Trophoblast cell (in vitro differentiated cells and primary cell): Measurements from ENCODE around the gene ZNF93. TPM values are rescaled to one million over a fixed set of nuclear protein-coding genes. Genes with fewer than 3 reads are reported as not detected.
A peak's percentile ranks its signal among the peaks of the same experiment; 100 is the strongest.
"Not testable (repeated sequence)": the region's sequence is repeated elsewhere in the genome, so short reads cannot be mapped to it uniquely, and the experiment has no call there.

Experiments used
- DNase-seq, 2 donors: peaks; one replicate each; pipeline ENCODE4 v3.0.0-alpha.2; 2016
- H2AFZ ChIP-seq: 2 replicates; pipeline ENCODE4 v1.6.1; 2013; ENCODE audit warnings: low read length, moderate library complexity, mild to moderate bottlenecking; ENCODE audit not compliant: insufficient read depth, poor library complexity
- H2AK5ac ChIP-seq: 2 replicates; pipeline ENCODE4 v1.6.1; 2013; ENCODE audit warnings: mild to moderate bottlenecking, low read length
- H2BK120ac ChIP-seq: 2 replicates; pipeline ENCODE4 v1.6.1; 2013; ENCODE audit warnings: low read length, mild to moderate bottlenecking, moderate library complexity; ENCODE audit not compliant: insufficient read depth, poor library complexity
- H2BK12ac ChIP-seq: 2 replicates; pipeline ENCODE4 v1.6.1; 2013; ENCODE audit warnings: mild to moderate bottlenecking, low read length, moderate library complexity
- H2BK5ac ChIP-seq: 2 replicates; pipeline ENCODE4 v1.6.1; 2013; ENCODE audit warnings: low read length, low read depth, moderate library complexity, mild to moderate bottlenecking; ENCODE audit not compliant: poor library complexity
- H3K14ac ChIP-seq: 2 replicates; pipeline ENCODE4 v1.6.1; 2013; ENCODE audit warnings: mild to moderate bottlenecking, low read length
- H3K18ac ChIP-seq: 2 replicates; pipeline ENCODE4 v1.6.1; 2013; ENCODE audit warnings: mild to moderate bottlenecking, low read length
- H3K23ac ChIP-seq: 2 replicates; pipeline ENCODE4 v1.6.1; 2013; ENCODE audit warnings: low read length
- H3K27ac ChIP-seq: 2 replicates; pipeline ENCODE4 v1.5.1; 2013; ENCODE audit warnings: low read depth, mild to moderate bottlenecking, inconsistent platforms, low read length, moderate library complexity
- H3K27me3 ChIP-seq: 2 replicates; pipeline ENCODE4 v1.6.1; 2013; ENCODE audit warnings: inconsistent platforms, mild to moderate bottlenecking, low read length, moderate library complexity; ENCODE audit not compliant: insufficient read depth
- H3K36me3 ChIP-seq, 2 experiments: 1 replicate in 1 of 2; 2 replicates in 1 of 2; pipeline ENCODE4 v1.6.1; 2013; ENCODE audit warnings: low read length in 2 of 2, mild to moderate bottlenecking in 2 of 2, moderate library complexity in 1 of 2; ENCODE audit not compliant: insufficient read depth in 2 of 2, control insufficient read depth in 1 of 2
- H3K4ac ChIP-seq: 2 replicates; pipeline ENCODE4 v1.6.1; 2013; ENCODE audit warnings: low read depth, mild to moderate bottlenecking, low read length, moderate library complexity
- H3K4me1 ChIP-seq, 2 experiments: 1 replicate in 1 of 2; 2 replicates in 1 of 2; pipeline ENCODE4 v1.6.1; 2013; ENCODE audit warnings: low read length in 2 of 2, mild to moderate bottlenecking in 2 of 2, moderate library complexity in 1 of 2; ENCODE audit not compliant: insufficient read depth in 2 of 2, control insufficient read depth in 1 of 2
- H3K4me2 ChIP-seq: 2 replicates; pipeline ENCODE4 v1.6.1; 2013; ENCODE audit warnings: inconsistent platforms, mild to moderate bottlenecking, low read length, moderate library complexity
- H3K4me3 ChIP-seq: 2 replicates; pipeline ENCODE4 v1.5.1; 2013; ENCODE audit warnings: mild to moderate bottlenecking, low read depth, low read length, inconsistent platforms
- H3K79me1 ChIP-seq: one replicate; pipeline ENCODE4 v1.6.1; 2013; ENCODE audit warnings: low read length
- H3K79me2 ChIP-seq: 2 replicates; pipeline ENCODE4 v1.6.1; 2013; ENCODE audit warnings: low read length, mild to moderate bottlenecking; ENCODE audit not compliant: control insufficient read depth, insufficient read depth, poor library complexity
- H3K9ac ChIP-seq: 2 replicates; pipeline ENCODE4 v1.6.1; 2013; ENCODE audit warnings: mild to moderate bottlenecking, low read length
- H3K9me3 ChIP-seq: 2 replicates; pipeline ENCODE4 v1.6.1; 2013; ENCODE audit warnings: low read depth, mild to moderate bottlenecking, control low read depth, inconsistent platforms, low read length; ENCODE audit not compliant: insufficient read depth
- H4K12ac ChIP-seq: 2 replicates; pipeline ENCODE4 v1.6.1; 2013; ENCODE audit warnings: low read depth, mild to moderate bottlenecking, low read length, moderate library complexity
- H4K8ac ChIP-seq: 2 replicates; pipeline ENCODE4 v1.6.1; 2013; ENCODE audit warnings: low read depth, mild to moderate bottlenecking, low read length, moderate library complexity
- H4K91ac ChIP-seq: one replicate; pipeline ENCODE4 v1.6.1; 2013; ENCODE audit warnings: low read depth, mild to moderate bottlenecking, low read length, moderate library complexity
- WGBS: extraction: QIAGEN DNeasy Blood & Tissue Kit; methylation state at CpG from one replicate; pipeline ENCODE4 v1.1.7; 2013; ENCODE audit warnings: missing lambda C conversion rate; ENCODE audit not compliant: insufficient read length, insufficient coverage; ENCODE audit errors: extremely low coverage; 5-methylcytosine and 5-hydroxymethylcytosine counted together
- polyA plus RNA-seq: library from polyadenylated mRNA; stranded (reverse); fragments of 200-250 nt; gene quantifications from 2 replicates; pipeline ENCODE4 v1.2.3, GENCODE V29; 2013

Gene ZNF93
- polyA plus RNA-seq, result 38.8 and 40.5 TPM in 2 replicates

DNA sequence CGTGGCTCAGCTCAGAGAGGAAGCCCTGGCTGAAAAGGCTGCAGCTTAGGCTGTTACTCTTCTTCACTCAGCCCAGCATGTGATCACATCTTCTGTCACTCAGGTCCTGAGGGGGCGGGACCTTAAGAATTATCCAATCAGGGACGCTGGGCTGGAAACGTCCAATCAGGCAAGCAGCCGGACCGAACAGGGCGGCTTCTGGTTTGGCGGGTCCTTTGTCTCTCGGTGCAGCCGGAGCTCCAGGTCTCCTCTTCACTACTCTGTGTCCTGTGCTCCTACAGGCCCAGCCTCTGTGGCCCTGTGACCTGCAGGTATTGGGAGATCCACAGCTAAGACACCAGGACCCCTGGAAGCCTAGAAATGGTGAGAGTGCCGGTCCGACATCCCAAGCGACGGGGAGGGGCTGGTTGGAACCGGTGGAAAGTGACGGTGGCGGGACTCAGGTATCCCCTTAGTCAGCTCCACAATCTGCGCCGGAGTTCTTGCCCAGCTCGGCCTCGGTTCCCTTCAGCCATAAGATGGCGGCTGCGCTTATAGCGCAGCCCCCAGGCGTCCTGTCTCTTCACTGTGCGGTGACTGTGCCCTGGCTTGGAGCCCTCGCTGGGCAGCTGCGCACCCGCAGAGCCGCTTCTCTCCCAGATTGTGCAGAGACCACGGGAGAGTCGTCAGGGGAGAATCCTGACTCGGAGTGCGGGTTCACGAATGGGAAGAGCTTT lies at the start of gene ZNF93:
Gene ZNF93, plus strand, starts transcription at position 218 of the 716 bp plus-strand sequence. Its CDS starts 143 bp downstream, at position 361.
- Histone ChIP-seq H2AK5ac (peak within 1 kb of the TSS; percentile 86), H3K27ac (peak within 1 kb of the TSS; percentile 92), H3K18ac (peak within 1 kb of the TSS; percentile 75), H2BK5ac (peak within 1 kb of the TSS; percentile 97), H4K91ac (peak within 1 kb of the TSS; percentile 92), H4K12ac (peak within 1 kb of the TSS; percentile 95), H3K4me3 (peak within 1 kb of the TSS; percentile 92), H3K36me3 (peaks cover 4 to 5% of the 10 kb centered on the region in 2 experiments), H2BK120ac (peak within 1 kb of the TSS; percentile 74), H3K4ac (peak within 1 kb of the TSS; percentile 89), H3K9me3 (peaks cover 2% of the 10 kb centered on the region), H3K27me3 (no peaks in the 10 kb centered on the region), H3K9ac (peak within 1 kb of the TSS; percentile 99), H3K79me1 (peaks cover 10% of the 10 kb centered on the region), H3K4me1 (peaks cover 11 to 12% of the 10 kb centered on the region in 2 experiments), H2AFZ (peak within 1 kb of the TSS; percentile 81), H2BK12ac (peak within 1 kb of the TSS; percentile 59), H3K4me2 (peak within 1 kb of the TSS; percentile 70), H4K8ac (peak within 1 kb of the TSS; percentile 86), H3K79me2 (peaks cover 32% of the 10 kb centered on the region), H3K14ac (peak within 1 kb of the TSS; percentile 84), H3K23ac (no peak within 1 kb of the TSS)
- WGBS, result no CpG with 5 or more reads among the region's 35 CpGs
- peak; percentile 98 to 99 for DNase-seq

DNA sequence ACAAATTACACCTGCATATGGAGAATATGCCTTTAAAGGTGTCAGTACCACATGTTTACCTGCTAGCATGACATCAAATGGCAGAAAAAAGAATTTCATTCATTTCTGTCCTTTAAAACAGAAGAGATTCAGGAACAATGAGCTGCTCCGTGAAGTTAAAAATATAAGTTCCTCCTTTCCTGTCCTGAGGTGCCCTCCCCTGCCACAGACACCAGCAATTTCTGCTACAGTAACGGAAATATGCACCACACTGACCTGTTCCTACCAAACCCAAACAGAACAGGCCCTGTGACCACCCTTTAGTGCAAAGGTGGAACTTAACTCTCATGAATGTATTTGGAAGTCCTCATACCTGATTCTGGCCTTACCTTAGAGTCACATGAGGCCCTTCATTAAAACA lies 49.0 kb upstream of the ZNF93 start:
- not testable (repeated sequence) for H2BK12ac ChIP-seq, H3K23ac ChIP-seq, DNase-seq, H3K79me2 ChIP-seq, H3K14ac ChIP-seq, H2AFZ ChIP-seq, H3K36me3 ChIP-seq, H3K9ac ChIP-seq, H3K4me3 ChIP-seq, H4K12ac ChIP-seq, H2BK120ac ChIP-seq, H3K18ac ChIP-seq, H3K4me2 ChIP-seq, H2AK5ac ChIP-seq, H4K8ac ChIP-seq, H3K79me1 ChIP-seq, H3K4ac ChIP-seq, H3K4me1 ChIP-seq, H3K27ac ChIP-seq, H2BK5ac ChIP-seq, H4K91ac ChIP-seq, H3K27me3 ChIP-seq, H3K9me3 ChIP-seq
- WGBS, result no CpG with 5 or more reads among the region's 2 CpGs

DNA sequence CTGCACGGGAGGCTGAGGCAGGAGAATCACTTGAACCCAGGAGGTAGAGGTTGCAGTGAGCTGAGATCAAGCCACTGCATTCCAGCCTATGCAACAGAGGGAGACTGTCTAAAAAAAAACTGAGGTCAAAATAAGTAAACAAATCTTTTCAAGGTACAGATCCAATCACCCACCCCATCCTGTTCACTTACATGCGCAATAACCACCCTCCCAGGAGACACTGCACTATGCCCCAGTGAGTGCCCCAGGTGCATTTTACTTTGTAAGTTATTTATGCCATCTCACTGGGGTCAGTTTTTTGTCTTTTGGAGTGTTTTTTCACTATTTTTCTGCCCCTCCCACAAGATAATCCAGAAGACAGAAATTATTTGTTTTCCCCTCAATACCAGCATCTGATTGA lies 42.0 kb upstream of the ZNF93 start:
- no peak overlapping the region for H2AK5ac ChIP-seq
- peaks cover 2 to 5% of the 10 kb centered on the region in 2 experiments for H3K36me3 ChIP-seq
- peaks cover 5% of the 10 kb centered on the region for H3K79me2 ChIP-seq
- no peak for DNase-seq
- no peak overlapping the region for H2AFZ ChIP-seq
- no peak overlapping the region for H3K23ac ChIP-seq
- WGBS, result no CpG with 5 or more reads among the region's 2 CpGs
- H3K9ac ChIP-seq, result no peak overlapping the region
- H3K9me3 ChIP-seq, result no peaks in the 10 kb centered on the region
- H3K14ac ChIP-seq, result no peak overlapping the region
- H4K91ac ChIP-seq, result no peak overlapping the region
- H2BK120ac ChIP-seq, result no peak overlapping the region
- H2BK5ac ChIP-seq, result no peak overlapping the region
- H4K8ac ChIP-seq, result no peak overlapping the region
- H3K27me3 ChIP-seq, result no peaks in the 10 kb centered on the region
- peaks cover 2 to 3% of the 10 kb centered on the region in 2 experiments for H3K4me1 ChIP-seq
- no peak overlapping the region for H3K4me3 ChIP-seq
- no peak overlapping the region for H2BK12ac ChIP-seq
- no peak overlapping the region for H3K4me2 ChIP-seq
- no peak overlapping the region for H3K27ac ChIP-seq
- H3K79me1 ChIP-seq, result peaks cover 4% of the 10 kb centered on the region
- H4K12ac ChIP-seq, result no peak overlapping the region
- no peak overlapping the region for H3K4ac ChIP-seq
- no peak overlapping the region for H3K18ac ChIP-seq

- Histone ChIP-seq H3K4me1 (peaks cover 2 to 3% of the 10 kb centered on the region in 2 experiments), H2AFZ (peak overlapping the region; percentile 82), H3K4ac (no peak overlapping the region), H2AK5ac (no peak overlapping the region), H2BK120ac (no peak overlapping the region), H3K23ac (no peak overlapping the region), H3K9me3 (peaks cover 2% of the 10 kb centered on the region), H4K12ac (peak overlapping the region; percentile 56), H3K27me3 (no peaks in the 10 kb centered on the region), H3K9ac (peak overlapping the region; percentile 14), H3K4me3 (peak overlapping the region; percentile 75), H4K91ac (peak overlapping the region; percentile 29), H3K18ac (peak overlapping the region; percentile 51), H2BK5ac (no peak overlapping the region), H2BK12ac (no peak overlapping the region), H3K14ac (peak overlapping the region; percentile 18), H3K4me2 (peak overlapping the region; percentile 76), H3K27ac (no peak overlapping the region), H3K79me2 (peaks cover 6% of the 10 kb centered on the region), H4K8ac (peak overlapping the region; percentile 64), H3K79me1 (peaks cover 6% of the 10 kb centered on the region), H3K36me3 (peaks cover 2 to 5% of the 10 kb centered on the region in 2 experiments)
- WGBS, result no CpG with 5 or more reads among the region's 29 CpGs
- peak; percentile 59 to 79 for DNase-seq
These were observed 39.9 kb upstream of the ZNF93 start for GRCh38 chr19:19860756-19861390.
